Measurements from ENCODE around the gene CCDC85B.

The CCDC85B gene

GRCh38 chr11:65862191-65862735 lies 28.2 kb upstream of the CCDC85B start:
- no peak for DNase-seq (ENCODE audit: low read depth)
- H3K4me3 ChIP-seq (ENCODE audit: low read depth, low read length), result no peak overlapping the region
- TF ChIP-seq, protein P1, sequence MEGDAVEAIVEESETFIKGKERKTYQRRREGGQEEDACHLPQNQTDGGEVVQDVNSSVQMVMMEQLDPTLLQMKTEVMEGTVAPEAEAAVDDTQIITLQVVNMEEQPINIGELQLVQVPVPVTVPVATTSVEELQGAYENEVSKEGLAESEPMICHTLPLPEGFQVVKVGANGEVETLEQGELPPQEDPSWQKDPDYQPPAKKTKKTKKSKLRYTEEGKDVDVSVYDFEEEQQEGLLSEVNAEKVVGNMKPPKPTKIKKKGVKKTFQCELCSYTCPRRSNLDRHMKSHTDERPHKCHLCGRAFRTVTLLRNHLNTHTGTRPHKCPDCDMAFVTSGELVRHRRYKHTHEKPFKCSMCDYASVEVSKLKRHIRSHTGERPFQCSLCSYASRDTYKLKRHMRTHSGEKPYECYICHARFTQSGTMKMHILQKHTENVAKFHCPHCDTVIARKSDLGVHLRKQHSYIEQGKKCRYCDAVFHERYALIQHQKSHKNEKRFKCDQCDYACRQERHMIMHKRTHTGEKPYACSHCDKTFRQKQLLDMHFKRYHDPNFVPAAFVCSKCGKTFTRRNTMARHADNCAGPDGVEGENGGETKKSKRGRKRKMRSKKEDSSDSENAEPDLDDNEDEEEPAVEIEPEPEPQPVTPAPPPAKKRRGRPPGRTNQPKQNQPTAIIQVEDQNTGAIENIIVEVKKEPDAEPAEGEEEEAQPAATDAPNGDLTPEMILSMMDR (IDR thresholded peaks at IDR 0.05; ENCODE audit: low read depth, low read length, missing control alignments), result no peak

DNA sequence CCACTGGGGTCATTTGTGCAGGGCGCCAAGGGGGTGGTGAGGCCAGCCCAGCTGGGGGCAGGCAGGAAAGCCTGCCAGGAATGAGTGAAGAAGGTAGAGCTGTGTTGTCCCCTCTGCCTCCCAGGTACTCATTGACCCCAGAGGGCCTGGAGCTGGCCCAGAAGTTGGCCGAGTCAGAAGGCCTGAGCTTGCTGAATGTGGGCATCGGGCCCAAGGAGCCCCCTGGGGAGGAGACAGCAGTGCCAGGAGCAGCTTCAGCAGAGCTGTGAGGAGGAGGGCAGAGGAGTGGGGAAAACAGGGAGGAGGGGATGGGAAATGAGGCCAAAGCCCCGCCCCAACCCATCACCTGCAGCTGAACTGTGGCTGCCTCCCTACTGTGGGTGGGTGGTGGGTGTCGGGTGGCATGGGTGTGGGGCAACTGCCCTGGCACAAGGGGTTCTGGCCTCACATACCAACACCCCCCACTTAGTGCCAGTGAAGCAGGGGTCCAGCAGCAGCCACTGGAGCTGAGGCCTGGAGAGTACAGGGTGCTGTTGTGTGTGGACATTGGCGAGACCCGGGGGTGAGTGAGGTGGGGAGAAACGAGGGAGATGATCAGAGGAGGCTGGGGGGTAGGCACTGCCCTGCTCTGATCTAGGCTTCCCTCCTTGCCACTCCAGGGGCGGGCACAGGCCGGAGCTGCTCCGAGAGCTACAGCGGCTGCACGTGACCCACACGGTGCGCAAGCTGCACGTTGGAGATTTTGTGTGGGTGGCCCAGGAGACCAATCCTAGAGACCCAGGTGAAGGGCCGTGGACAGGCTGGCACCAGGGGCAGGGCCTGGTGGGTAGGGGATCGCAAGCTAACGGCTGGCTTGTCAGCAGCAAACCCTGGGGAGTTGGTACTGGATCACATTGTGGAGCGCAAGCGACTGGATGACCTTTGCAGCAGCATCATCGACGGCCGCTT lies 27.3 kb upstream of the CCDC85B start:
- no peak for DNase-seq (ENCODE audit: low read depth)
- no peak overlapping the region for H3K4me3 ChIP-seq (ENCODE audit: low read depth, low read length)
- TF ChIP-seq, protein P1 (IDR thresholded peaks at IDR 0.05; ENCODE audit: low read depth, low read length, missing control alignments), result no peak

- TF ChIP-seq, protein P1 (IDR thresholded peaks at IDR 0.05; ENCODE audit: low read depth, low read length, missing control alignments), result no peak
- no peak for DNase-seq (ENCODE audit: low read depth)
Observed at GRCh38 chr11:65863889-65864705, 26.4 kb upstream of the CCDC85B start.

DNA sequence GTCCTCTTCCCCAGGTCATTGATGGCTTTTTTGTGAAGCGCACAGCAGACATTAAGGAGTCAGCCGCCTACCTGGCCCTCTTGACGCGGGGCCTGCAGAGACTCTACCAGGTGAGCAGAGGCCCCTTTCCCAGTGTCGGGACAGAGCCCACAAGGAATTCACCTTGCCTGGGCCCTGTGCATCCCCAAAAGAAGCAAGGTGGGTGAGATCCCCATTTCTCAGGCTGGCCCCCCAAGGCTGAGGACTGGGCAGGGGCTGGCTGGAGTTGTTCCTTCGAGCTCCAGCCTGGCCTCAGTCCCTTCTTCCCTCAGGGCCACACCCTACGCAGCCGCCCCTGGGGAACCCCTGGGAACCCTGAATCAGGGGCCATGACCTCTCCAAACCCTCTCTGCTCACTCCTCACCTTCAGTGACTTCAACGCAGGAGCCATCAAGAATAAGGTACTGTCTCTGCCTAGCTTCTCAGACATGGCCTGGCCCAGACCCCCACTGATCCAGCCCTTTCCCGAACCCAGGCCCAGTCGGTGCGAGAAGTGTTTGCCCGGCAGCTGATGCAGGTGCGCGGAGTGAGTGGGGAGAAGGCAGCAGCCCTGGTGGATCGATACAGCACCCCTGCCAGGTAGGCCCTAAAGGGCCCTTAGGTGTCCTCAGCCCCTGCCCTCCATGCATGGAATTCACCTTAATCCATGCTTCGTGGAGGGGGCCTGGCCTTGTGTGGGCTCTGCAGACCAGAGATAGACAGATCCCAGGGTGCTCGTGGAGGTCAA lies 25.6 kb upstream of the CCDC85B start:
- DNase-seq (ENCODE audit: low read depth), result no peak
- TF ChIP-seq, protein P1 (IDR thresholded peaks at IDR 0.05; ENCODE audit: low read depth, low read length, missing control alignments), result no peak
- no peak overlapping the region for H3K4me3 ChIP-seq (ENCODE audit: low read depth, low read length)

More at GRCh38 chr11:65863889-65864705, 26.4 kb upstream of the CCDC85B start:
- H3K4me3 ChIP-seq (ENCODE audit: low read depth, low read length), result no peak overlapping the region

DNA sequence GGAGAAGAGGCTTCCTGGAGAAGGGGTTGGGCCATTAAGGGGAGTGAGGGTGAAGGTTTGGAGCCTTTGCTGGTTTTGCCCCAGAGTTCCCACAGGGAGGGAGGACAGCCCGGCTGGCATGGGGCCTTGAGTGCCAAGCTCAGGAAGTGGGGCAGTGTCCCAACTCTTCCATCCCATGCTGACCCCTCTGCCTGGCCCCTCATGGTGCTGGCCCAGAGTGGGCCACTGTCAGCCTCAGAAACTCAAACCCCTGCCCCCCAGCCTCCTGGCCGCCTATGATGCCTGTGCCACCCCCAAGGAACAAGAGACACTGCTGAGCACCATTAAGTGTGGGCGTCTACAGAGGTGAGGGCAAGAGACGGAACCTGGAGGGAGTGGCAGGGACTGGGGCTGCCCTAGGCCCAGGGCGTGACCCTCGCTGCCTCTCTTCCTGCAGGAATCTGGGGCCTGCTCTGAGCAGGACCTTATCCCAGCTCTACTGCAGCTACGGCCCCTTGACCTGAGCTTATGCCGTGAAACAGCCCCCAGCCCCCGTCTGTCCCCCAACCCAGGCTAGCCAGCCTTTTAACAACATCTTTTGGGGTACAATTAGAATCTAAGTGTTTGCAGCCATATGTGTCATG lies 24.8 kb upstream of the CCDC85B start:
- TF ChIP-seq, protein P1 (IDR thresholded peaks at IDR 0.05; ENCODE audit: low read depth, low read length, missing control alignments), result no peak
- DNase-seq (ENCODE audit: low read depth), result no peak

More for the DNA sequence above, 24.8 kb upstream of the CCDC85B start:
- no peak overlapping the region for H3K4me3 ChIP-seq (ENCODE audit: low read depth, low read length)
